ENCODE data around the gene SCO1.

The SCO1 gene

DNA sequence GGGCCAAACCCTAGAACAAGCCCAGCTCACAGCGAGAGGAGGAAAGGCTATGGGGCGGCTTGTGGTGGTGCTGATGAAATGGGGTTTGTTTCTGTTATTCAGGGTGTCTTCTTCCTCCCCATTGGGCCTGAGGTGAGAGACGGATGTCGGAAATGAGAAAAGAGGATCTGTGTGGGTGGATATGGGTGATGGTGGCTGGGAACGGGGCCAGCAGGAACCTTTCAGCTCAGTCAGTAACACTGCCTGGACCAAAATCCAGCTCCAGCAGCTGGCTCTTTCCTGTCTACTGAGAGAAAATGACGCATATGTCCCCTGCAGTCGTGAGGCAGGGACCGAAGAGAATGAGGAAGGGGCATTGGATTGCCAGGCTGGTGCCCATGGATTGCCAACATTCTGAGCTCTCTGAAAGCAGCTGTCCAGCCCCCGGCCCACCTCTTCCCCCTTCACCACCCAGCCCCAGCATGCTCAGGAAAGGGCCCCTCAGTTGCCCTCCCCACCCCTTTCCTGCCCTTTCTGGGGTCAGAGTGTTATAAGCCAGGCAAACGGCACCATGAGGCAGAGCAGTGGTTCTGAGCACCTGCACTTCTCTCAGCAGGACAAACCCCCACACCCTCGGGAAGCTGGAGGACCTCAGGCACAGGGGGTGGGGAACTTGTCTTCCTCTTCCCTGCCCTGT is 44.2 kb downstream of the SCO1 start:
- DNase-seq: peak; percentile 25

DNA sequence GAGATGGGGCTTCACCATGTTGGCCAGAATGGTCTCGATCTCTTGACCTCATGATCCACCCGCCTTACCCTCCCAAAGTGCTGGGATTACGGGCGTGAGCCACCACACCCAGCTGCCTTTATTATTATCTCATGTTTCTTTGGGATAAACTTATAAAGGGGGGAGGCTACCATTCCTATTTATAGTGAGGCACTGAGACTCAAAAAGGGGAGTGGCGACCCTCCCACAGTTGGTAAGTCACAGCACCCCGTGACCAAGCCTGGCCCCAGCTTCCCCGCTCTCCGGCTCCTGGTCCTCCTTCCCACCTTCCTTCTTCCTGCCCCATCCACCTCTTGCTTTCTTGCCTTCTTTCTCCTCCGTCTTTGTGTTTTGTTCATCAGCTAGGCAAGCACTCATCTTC is 45.4 kb downstream of the SCO1 start:
- DNase-seq: no peak

DNA sequence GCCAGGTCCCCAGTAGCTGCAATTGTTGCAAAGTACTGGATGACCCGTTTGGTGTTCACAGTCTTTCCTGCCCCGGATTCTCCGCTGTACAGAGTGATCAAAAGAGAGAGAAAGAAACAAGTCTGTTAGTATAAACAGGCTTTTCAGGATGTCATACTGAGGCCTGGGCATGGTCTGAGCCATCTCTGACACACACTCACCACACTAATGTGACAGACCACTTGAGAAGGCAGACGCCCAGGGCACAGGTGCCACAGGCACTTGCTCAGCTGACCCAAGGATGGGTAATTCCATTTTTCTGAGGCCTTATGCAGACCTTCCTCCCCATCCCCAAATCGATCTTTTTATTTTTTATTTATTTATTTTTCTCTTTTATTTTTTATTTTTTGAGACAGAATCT is 47.7 kb downstream of the SCO1 start:
- DNase-seq: no peak

DNA sequence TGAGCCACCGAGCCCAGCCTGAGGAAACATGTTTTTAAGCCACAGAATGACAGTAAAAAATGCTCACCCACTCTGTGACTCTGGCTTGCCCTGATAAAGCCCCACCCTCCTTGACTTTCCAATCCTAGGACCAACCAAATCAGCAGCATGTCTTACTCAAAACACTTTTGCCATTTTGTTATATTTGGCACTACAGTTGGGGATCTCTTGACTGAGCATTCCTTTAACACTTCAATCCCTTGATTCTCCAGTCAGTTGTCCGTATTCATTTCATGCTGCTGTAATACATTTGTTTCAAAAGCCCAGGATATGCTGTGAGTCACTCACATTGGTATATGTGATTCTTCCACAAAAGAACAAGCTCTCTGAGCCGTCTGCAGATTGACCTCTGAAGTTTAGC is 48.4 kb downstream of the SCO1 start:
- no peak for DNase-seq

DNA sequence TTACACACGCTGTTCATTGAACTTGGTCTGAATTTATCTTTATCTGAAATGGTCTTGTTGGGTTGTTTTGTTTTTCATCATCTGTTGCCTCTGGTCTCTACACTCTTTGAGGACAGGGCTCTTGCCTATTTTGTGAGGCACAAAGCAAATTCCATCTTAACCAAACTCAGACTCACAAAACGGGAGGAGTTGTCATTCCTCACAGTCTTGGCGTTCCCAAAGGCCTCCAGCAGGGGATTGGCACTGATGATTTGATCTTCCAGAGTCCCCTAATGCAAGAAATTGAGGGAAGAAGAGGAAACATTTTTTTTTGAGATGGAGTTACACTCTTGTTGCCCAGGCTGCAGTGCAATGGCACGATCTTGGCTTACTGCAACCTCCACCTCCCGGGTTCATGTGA is 49.0 kb downstream of the SCO1 start:
- no peak for DNase-seq

DNA sequence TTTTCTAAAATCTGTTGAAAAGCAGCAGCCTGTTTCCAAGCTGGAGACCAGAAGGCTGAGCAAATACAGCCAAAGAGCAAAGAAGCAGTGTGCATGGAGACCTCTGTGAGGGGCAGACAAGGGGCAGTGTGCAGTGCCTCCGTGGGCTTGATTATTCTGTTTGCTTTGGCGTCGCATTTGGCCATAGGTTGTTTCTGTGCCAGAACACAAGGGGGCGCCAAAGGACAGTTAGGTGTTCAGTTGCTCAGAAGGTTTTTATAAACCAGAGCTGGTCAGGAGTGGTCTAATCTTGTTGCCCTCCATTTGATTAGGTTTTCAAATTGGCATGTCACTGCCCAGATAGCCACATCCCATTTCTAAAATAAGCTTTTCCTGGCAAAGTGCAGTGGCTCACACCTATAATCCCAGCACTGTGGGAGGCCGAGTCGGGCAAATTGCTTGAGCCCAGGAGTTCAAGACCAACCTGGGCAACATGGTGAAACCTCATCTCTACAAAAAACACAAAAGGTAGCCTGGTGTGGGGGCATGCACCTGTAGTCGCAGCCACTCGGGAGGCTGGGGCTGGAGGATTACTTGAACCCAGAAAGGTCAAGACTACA is 50.8 kb downstream of the SCO1 start:
- DNase-seq: peak; percentile 80

DNA sequence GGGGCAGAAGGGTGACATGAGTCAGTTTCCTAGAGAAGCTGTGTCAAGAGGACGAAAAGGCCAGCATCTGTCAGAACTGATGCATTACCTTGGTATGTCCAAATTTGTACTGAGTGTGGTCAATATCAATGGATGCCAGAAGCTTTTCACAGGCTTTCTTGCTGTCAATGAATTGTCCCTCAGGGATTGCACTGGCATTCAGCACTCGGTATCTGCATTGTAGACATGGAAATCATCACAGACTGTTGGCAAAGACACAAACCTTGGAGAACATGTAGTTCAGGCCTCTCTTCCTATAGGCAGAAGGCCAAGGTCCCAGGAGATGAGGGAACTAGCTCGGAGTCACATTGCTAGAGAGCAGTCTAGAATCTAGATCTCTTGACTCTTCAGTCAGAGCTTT is 56.9 kb downstream of the SCO1 start:
- no peak for DNase-seq

DNA sequence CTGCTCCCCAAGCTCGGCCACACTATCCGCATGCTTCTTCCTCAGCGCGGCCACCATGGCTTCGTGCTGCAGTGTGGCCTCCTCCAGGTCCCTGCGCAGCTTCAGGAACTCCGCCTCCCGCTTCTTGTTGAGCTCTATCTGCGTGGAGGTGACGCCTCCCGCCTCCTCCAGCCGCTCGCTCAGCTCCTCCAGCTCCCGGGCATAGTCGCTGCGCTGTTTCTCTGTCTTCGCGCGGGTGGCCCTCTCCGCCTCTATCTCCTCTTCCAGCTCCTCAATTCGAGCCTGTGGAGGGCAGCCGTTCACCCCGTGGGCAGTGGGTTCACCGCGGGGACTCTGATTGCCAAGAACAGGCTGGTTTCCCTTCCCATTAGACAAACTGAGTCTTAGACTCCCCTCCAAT is 59.2 kb downstream of the SCO1 start:
- DNase-seq: no peak

DNA sequence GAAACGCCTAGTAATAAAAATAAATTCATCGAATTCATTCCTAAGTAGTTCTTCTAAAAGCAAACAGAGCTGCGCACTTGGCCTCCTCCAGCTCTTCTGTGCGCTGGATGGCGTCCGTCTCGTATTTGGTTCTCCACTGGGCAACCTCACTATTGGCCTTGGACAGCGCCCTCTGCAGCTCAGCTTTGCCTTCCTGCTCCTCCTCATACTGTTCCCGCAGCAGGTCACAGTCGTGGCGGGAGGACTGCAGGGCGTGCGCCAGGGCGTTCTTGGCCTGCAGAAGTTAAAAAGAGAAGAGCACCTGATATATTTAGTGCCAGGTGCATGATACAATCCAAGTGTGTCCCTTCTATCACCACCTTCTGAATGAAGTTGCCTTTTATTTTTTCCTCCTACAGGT is 62.0 kb downstream of the SCO1 start:
- no peak for DNase-seq

DNA sequence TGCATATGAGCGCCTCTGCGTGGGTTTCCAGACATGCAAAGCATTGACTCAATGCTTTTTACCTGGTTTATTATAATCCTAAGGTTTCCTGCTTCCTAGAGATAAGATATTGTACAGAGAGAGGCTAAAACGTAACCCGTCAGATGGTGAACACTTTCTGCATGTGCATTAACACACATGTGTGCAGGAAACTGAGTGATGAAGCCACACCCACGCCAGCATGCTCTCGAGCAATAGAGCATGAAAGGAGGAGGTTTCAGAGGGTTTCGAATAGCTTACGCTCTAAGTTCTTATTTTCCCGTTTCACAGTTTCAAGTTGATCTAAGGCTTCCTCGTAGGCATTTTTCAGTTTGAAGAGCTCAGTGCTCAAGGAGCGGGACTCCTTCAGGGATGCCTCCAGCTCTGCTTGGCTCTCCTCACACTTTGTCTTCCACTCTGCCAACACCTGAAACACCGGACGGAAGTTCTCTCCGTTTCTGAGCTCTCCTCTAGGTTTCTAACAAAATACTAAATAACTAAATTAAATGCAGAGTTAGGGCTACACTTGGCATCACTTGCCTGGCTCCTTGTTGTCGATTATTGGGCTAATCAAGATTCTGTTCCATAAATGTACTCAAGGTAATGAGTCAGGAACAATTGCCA is 63.5 kb downstream of the SCO1 start:
- no peak for DNase-seq

DNA sequence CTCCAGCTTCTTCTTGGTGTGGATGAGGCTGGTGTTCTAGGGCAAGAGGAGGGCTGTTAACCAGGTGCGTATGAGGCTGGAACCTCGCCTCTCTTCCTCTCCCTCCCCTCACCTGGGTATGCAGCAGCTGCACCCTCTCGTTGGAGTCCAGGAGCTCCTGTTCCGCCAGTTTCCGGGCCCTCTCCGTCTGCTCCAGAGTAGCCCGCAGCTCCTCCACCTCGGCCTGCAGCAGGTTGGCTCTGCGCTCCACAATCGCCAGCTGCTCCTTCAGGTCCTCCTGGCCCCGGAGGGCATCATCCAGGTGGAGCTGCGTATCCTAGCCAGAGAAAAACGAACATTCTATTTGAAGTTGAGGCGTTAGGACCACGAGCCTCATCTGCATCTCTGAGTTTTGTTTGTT is 65.6 kb downstream of the SCO1 start:
- DNase-seq: no peak

DNA sequence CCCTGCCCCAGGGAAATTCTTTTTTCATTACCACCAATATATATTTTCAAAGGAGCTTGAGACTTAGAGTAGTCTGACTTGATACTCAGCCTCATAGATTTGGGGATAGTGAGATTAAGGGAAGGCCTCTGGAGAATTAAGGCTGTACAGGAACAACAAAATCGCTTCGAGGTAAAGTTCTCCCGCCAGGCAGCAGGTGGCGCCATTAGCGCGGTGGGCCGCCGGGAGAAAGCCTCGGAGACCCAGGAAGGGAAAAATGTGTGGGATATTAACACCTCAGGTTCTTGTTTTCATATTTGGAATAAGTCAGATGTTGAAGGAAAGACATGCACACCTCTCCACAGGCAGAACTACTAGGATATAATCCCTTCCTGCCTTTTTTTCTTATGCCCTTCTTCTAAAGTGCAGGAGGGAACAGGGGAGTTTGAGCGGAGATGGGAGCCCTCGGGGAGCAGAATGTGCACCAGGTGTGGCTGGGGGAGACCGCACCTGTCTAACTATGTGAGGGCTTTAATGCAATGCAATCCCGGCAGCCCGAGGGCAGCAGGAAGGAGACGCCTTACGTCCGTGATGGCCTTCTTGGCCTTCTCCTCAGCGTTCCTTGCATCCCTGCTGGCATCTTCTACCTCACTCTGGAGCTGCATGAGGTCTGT is 66.2 kb downstream of the SCO1 start:
- peak; percentile 45 for DNase-seq

DNA sequence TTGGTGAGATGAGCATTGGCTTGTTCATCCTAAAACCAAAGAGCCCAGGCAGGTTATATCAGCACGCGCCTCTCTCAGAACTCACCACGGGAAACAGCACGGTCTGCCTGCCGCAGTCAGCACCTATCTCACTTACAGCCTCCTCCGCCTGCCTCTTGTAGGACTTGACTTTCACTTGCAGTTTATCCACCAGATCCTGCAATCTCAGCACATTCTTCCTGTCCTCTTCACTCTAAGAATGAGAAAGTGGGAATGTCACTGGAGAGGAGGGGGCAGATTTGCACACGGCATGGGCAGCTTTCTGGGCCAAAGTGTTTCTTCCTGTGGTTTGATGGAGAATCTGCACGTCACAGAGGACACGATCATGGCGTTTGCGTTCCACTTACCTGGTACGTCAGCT is 67.6 kb downstream of the SCO1 start:
- no peak for DNase-seq

DNA sequence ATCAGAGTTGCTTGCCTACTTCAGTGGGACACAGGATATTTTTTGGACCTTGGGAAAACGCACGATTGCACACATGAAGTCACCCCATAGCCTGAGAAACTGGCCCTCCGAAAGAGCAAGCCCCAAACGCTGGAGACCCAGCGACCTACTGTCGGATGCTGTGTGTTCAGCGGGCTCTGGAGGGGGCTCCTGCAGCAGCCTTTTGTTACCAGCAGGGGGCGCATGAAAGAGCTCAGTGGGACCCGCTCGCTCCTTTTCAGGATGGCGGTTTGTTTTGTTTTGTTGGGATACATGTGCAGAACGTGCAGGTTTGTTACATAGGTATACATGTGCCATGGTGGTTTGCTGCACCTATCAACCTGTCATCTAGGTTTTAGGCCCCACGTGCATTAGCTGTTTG is 68.6 kb downstream of the SCO1 start:
- peak; percentile 22 for DNase-seq

DNA sequence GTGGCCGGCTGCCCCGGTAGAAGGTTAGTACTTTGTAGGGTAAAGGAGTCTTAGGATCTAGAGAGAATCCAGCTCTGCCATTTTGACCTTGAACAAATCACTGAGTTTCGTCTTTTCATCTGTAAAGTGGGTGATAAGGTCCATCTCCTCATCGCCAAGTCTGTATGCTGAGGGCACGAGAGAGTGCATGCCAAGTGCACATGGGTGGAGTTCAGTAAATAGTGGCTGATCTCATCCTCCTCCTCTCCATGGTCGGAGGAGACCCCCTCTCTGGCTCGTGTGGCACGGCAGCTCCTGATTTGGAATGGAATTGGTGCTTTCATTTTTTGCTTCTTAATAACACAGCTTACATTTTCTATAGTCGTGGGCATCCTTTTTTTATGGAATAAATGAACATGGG is 70.9 kb downstream of the SCO1 start:
- no peak for DNase-seq

DNA sequence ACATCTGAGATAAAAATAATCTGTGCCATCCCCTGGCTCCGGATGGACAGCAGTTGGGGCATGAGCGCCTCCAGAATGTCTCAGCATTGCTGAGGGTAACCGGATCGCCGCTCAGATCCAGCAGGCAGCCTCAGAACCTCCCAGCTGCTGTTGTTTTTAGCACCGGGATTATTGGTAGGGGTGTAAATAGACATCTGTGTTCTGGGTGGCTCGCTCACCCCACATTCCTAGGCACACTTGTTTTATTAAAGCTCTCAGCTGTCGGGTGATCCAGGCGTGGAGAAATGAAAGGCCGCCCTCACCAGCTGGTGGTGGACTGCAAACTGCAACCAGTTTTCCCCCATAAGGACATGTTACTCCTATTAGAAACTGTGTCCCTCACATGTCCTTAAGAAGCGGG is 72.4 kb downstream of the SCO1 start:
- no peak for DNase-seq

DNA sequence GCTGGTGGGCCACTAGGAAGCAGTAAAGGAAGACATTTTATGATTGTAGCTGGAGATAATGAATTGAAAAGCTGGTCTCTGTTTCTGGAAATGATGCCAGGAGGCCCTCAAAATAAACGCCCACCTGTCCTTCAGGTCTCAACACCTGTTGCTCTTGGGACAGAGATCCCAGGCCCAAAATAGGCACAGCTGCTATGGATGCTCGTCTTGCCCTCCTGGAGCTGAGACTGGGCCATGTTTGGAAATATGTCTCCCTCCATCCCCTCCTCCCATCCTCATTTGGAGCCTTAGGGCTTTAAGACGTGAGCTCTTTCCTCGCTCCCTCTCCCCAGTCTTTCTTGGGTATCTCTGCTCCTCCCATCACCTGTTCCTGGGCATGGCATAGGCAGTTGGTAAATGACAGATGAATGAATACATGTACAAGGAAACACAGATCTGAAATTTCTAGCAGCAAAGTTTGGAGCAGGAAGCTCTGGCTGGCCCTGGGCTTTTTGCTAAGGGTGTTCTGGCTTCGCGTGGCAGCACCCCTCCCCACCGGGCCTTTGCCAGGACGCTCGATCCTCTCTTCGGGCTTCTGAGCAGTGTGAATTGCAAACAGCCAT is 73.5 kb downstream of the SCO1 start:
- no peak for DNase-seq

DNA sequence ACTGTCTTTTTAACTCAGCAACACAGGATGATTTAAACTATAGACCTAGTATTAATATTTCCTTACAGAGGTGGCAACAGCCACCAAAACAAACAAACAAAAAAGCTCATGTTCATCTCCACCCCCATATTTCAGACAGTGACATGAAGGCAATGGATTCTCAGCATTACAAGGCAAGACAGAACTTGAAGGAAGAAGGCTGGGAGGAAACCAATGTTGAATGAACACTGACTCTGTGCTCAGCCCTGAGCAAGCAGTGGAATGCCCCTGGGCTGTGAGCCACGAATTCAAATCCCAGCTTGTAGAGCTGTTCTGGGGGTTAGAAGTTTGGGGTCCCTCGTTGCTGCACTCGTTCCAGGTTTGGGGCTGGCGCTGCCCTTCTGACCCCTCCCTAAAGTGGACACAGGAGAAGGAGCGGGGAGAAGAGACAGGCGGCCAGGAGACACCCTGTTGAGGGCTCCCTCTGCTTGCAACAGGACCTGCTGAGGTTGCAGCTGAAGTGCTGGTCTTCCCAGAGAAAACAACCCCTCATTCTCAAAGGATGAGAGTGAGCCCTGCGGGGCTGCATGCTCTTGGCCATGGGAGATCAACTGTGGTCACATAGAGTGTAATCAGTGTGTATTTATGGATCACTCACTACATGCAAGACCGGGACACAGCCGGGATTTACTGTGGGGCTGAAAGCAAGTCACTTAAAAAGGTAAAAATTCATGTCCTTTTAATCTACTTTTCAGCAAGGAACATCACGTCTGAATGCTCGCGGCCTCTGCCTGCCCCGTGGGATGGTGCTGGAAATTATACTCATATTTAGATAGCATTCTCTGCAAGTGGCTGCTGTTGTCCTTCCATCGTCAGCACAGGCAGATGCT is 74.5 kb downstream of the SCO1 start:
- DNase-seq: no peak

All from activated CD4-positive, alpha-beta T cell treated with anti-CD3 and anti-CD28 coated beads, Interleukin-2, Interleukin-6, amounts not matched to agents 100 ng/mL and 50 ng/mL, durations not matched to agents 16 hours and 8 hours (primary cell).